BE2C (cell line): ENCODE data around the gene LDHA. TPM values are rescaled to one million over a fixed set of nuclear protein-coding genes. Genes with fewer than 3 reads are reported as not detected.

Experiments used
- DNase-seq: peaks from one replicate; pipeline ENCODE4 v3.0.0-alpha.2; 2020
- H3K27me3 ChIP-seq: fragments of 250-450 bp; sonication (Bioruptor Pico); 2 replicates; pipeline ENCODE4 v1.5.1; 2020; ENCODE audit warnings: mild to moderate bottlenecking
- H3K36me3 ChIP-seq: fragments of 250-450 bp; sonication (Bioruptor Pico); 2 replicates; pipeline ENCODE4 v1.5.1; 2020; ENCODE audit warnings: mild to moderate bottlenecking
- H3K4me1 ChIP-seq: fragments of 250-450 bp; sonication (Bioruptor Pico); 2 replicates; pipeline ENCODE4 v1.5.1; 2020
- H3K4me3 ChIP-seq: 2 replicates; pipeline ENCODE4 v1.5.1; 2011; ENCODE audit warnings: low read depth, low read length
- H3K9me3 ChIP-seq: fragments of 250-450 bp; sonication (Bioruptor Pico); 2 replicates; pipeline ENCODE4 v1.5.1; 2020
- CTCF ChIP-seq: IDR thresholded peaks from 2 replicates; pipeline ENCODE4 v1.5.1; 2012; ENCODE audit warnings: mild to moderate bottlenecking, low read depth, low read length
- polyA plus RNA-seq: library from polyadenylated mRNA; unstranded; fragments of >200 nt; gene quantifications from one replicate; pipeline ENCODE4 v1.2.1, GENCODE V29; 2012; ENCODE audit warnings: low read depth, missing spikeins; ENCODE audit not compliant: insufficient read length, insufficient read depth

Gene LDHA
- polyA plus RNA-seq = 7.8 TPM

- Histone ChIP-seq H3K4me3 (peak within 1 kb of the TSS; percentile 26; the same call in 1 of the 2 replicates), H3K36me3 (no peaks in the 10 kb centered on the region), H3K4me1 (peaks cover 4% of the 10 kb centered on the region; the same call in 1 of the 2 replicates), H3K9me3 (no peaks in the 10 kb centered on the region), H3K27me3 (no peaks in the 10 kb centered on the region)
- no peak for TF ChIP-seq CTCF
- no peak for DNase-seq
Observed at GRCh38 chr11:18394275-18394927, at the start of gene LDHA. TSS of gene LDHA (plus strand) at chr11:18394563. CDS start at chr11:18396843, 2,280 bp downstream.

- H3K4me1 ChIP-seq = no peaks in the 10 kb centered on the region
- H3K27me3 ChIP-seq = no peaks in the 10 kb centered on the region
- no peak for TF ChIP-seq CTCF
- no peaks in the 10 kb centered on the region for H3K36me3 ChIP-seq
- no peaks in the 10 kb centered on the region for H3K9me3 ChIP-seq
- no peak overlapping the region for H3K4me3 ChIP-seq
- DNase-seq = no peak
Observed at GRCh38 chr11:18347471-18348125, 46.8 kb upstream of the LDHA start.

GRCh38 chr11:18352581-18352980 is 41.8 kb upstream of the LDHA start:
- no peak for DNase-seq
- Histone ChIP-seq H3K4me1 (no peaks in the 10 kb centered on the region), H3K36me3 (no peaks in the 10 kb centered on the region), H3K27me3 (no peaks in the 10 kb centered on the region), H3K9me3 (no peaks in the 10 kb centered on the region), H3K4me3 (no peak overlapping the region)
- no peak for TF ChIP-seq CTCF

- no peak for DNase-seq
- H3K36me3 ChIP-seq = peaks cover 6% of the 10 kb centered on the region
- H3K4me1 ChIP-seq = no peaks in the 10 kb centered on the region
- TF ChIP-seq CTCF = no peak
- no peaks in the 10 kb centered on the region for H3K9me3 ChIP-seq
- no peaks in the 10 kb centered on the region for H3K27me3 ChIP-seq
- H3K4me3 ChIP-seq = no peak overlapping the region
Observed at GRCh38 chr11:18358646-18359045, 35.7 kb upstream of the LDHA start.

GRCh38 chr11:18361154-18361553 is 33.2 kb upstream of the LDHA start:
- DNase-seq = no peak
- peaks cover 17% of the 10 kb centered on the region for H3K36me3 ChIP-seq
- no peak overlapping the region for H3K4me3 ChIP-seq
- no peaks in the 10 kb centered on the region for H3K9me3 ChIP-seq
- no peak for TF ChIP-seq CTCF
- no peaks in the 10 kb centered on the region for H3K4me1 ChIP-seq
- H3K27me3 ChIP-seq = no peaks in the 10 kb centered on the region

- DNase-seq = no peak
- H3K36me3 ChIP-seq = peaks cover 16% of the 10 kb centered on the region
- no peaks in the 10 kb centered on the region for H3K9me3 ChIP-seq
- no peak overlapping the region for H3K4me3 ChIP-seq
- TF ChIP-seq CTCF = no peak
- H3K4me1 ChIP-seq = no peaks in the 10 kb centered on the region
- no peaks in the 10 kb centered on the region for H3K27me3 ChIP-seq
Observed at GRCh38 chr11:18364495-18365073, 29.8 kb upstream of the LDHA start.
